Testis (tissue), 2 donors: Measurements from ENCODE around the gene HSPG2.

Experiments used
- CTCF ChIP-seq, 3 experiments: fragments of 450-650 bp in 2 of 3; fragments of 200-600 bp in 1 of 3; sonication (generic) in 1 of 3; IDR thresholded peaks; one replicate each; pipeline ENCODE4 v1.5.1; 2016 to 2019; ENCODE audit warnings: antibody characterized with exemption in 3 of 3, mild to moderate bottlenecking in 2 of 3, moderate library complexity in 1 of 3
- POLR2A ChIP-seq: fragments of 450-650 bp; IDR thresholded peaks from one replicate; pipeline ENCODE4 v1.6.1; 2017; ENCODE audit warnings: antibody characterized with exemption, mild to moderate bottlenecking, moderate library complexity

- TF ChIP-seq CTCF (IDR thresholded peaks at IDR 0.05), result no peak
- no peak for TF ChIP-seq POLR2A
These were observed 93.9 kb downstream of the HSPG2 start for GRCh38 chr1:21843208-21843607.
